Astrocyte of the cerebellum (primary cell): Measurements from ENCODE around the gene RGS4.

Experiments used
- DNase-seq: peaks from one replicate; pipeline ENCODE4 v3.0.0-alpha.2; 2011; ENCODE audit warnings: low read depth
- H3K4me3 ChIP-seq: 2 replicates; pipeline ENCODE4 v1.5.1; 2011; ENCODE audit warnings: mild to moderate bottlenecking, low read depth, low read length, moderate library complexity
- in situ Hi-C: cut with HindIII; loops from 2 replicates; pipeline ENCODE4 v1.10.0; 2017; ENCODE audit warnings: low sequenced_read_pairs
- TF ChIP-seq, protein P1 (sequence below): IDR thresholded peaks from 2 replicates; pipeline ENCODE4 v1.5.1; 2012; ENCODE audit warnings: low read length, low read depth, moderate library complexity, mild to moderate bottlenecking; ENCODE audit errors: missing control alignments

The RGS4 gene

DNA sequence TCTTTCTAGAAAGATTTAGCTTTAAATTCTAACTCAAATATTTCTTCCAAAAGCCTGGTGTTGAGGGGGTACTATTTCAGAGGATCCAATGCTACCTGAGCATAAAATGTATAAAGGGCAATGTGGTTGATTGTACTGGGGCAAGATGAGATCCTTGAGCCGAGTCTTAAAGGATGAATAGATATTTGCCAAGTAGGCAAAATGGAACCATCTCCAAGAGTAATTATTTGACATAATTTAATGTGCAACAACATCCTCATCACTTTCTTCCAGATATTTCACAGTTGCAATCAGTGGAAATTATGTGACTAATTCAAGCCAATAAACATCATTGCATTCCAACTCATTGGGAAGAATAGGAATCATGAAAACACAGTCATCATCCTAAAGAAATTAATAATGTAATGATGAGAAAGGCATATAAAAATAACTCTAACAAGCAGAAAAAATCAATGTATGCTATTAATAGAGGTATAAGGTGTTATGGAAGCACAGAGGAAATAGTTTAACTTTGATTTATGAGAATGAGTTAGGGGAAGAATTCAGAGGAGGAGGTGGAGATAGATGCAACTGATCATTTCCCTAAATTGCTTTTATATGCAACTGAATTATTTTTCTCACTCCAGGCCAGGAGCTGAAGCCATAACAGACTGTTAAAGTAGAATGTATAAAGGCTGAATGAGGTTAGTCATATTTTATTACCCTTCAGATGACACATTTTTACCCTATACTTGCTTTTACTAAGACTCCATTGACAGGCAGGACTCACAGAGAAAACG lies 30.0 kb upstream of the RGS4 start:
- no peak for DNase-seq
- no peak overlapping the region for H3K4me3 ChIP-seq
- TF ChIP-seq, protein P1, sequence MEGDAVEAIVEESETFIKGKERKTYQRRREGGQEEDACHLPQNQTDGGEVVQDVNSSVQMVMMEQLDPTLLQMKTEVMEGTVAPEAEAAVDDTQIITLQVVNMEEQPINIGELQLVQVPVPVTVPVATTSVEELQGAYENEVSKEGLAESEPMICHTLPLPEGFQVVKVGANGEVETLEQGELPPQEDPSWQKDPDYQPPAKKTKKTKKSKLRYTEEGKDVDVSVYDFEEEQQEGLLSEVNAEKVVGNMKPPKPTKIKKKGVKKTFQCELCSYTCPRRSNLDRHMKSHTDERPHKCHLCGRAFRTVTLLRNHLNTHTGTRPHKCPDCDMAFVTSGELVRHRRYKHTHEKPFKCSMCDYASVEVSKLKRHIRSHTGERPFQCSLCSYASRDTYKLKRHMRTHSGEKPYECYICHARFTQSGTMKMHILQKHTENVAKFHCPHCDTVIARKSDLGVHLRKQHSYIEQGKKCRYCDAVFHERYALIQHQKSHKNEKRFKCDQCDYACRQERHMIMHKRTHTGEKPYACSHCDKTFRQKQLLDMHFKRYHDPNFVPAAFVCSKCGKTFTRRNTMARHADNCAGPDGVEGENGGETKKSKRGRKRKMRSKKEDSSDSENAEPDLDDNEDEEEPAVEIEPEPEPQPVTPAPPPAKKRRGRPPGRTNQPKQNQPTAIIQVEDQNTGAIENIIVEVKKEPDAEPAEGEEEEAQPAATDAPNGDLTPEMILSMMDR = no peak
- in situ Hi-C loops = no loop called here

DNA sequence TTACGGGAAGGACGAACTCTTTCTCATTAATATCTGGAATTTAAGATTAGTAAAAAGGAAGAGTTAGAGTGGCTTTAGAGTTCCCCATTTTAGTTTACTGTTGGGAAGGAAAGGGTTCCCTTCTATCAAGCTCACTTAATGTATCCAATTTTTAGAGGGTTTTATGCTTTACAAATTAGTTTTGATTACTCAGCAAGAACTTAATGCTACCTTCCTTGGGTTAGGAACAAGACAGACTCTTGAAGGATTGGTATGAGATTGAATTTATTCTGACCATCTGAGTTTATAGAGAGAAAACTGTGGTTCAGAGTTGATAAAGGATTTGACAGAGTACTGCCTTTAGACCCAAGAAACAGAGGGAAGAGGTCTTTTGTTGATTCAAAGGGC lies 29.5 kb upstream of the RGS4 start:
- TF ChIP-seq, protein P1 = no peak
- no peak overlapping the region for H3K4me3 ChIP-seq
- DNase-seq = no peak
- in situ Hi-C loops = no loop called here

DNA sequence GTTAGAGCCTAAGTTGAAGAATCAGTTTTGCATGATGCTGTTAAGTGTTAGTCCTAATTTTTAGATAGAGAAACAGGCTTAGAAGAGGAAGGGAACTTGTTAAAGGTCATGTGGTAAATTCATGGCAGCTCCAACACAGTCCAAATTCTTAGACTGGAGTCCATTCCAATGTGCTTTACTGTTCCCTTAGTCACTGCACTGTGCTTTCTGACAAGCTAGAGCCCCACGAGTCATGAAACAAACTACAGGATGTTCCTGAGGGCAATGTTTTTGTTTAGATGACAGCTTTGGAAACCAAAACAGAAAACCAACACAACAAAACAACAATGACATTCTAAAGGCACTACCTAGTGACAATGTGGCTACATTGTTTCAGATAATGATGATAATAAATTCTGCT lies 23.1 kb upstream of the RGS4 start:
- DNase-seq = no peak
- in situ Hi-C loops = no loop called here
- TF ChIP-seq, protein P1 = no peak
- H3K4me3 ChIP-seq = no peak overlapping the region

DNA sequence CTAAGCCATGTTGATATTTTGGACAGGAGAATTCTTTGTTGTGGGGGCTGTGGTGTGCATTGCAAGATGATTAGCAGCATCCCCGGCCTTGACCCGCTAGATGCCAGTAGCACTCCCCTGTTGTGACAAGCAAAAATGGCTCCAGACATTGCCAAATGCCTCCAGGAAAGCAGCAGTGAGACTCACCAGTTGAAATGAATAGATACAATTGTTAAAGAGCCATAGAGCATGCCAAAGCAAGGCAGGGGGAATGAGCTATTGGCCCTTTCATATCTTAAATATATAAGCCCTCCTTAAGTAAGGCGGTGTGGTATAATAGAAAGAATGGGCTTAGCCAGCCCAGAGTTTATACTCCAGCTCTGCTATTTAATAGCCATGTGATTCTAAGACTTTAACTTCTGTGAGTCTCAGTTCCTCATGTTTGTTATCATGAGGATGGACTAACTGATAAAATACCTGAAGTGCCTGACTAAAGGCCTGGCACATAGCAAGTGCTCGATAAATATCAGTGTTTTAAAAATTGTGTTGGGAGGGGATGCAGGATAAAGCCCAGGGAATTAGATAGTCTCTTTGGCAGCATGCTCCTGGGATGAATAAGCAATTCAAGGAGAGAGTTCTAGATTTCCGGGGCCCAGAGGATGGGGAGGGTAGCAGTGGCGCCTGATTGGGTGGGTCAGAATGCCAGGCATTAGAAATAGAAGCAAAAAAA lies 21.1 kb upstream of the RGS4 start:
- H3K4me3 ChIP-seq = no peak overlapping the region
- no peak for DNase-seq
- in situ Hi-C loops = no loop called here
- TF ChIP-seq, protein P1 = no peak

DNA sequence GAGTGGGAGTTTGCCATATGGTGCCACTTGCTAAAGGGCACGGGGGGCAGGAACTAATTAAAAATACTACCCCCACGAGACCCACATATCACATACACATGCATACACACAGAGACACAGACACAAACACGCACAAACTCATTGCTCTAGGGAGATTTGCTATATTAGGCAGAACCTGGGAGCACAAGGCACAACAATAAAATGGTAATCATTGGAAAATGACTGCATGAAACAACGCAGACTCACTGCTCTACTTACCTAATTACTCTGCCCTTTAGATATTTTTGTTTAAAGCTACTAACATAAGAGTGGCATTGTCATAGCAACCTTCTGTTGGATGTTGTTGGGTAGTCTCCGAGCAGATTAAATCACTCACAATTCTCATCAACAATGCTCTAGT lies 20.3 kb upstream of the RGS4 start:
- H3K4me3 ChIP-seq = no peak overlapping the region
- in situ Hi-C loops = no loop called here
- TF ChIP-seq, protein P1 = no peak
- DNase-seq = no peak

DNA sequence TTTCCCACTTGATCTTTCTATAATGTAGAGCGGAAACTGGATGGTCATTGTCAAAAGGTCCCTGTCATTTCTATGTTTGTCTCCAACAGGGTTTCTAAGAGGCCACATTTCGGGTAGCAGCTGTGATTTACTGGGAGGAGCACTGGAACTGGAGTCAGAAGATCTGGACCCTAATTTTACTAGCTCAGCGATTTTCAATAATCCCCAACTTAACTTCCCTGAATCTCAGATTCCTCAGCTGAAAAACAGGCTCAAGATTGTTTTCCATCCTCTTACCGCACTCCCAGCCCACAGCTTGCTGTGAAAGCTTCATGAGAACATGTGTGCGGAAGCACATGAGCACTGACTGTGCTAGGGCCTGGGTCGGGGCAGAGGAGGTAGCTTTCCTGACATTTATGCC lies 19.9 kb upstream of the RGS4 start:
- in situ Hi-C loops = no loop called here
- no peak overlapping the region for H3K4me3 ChIP-seq
- DNase-seq = no peak
- TF ChIP-seq, protein P1 = no peak
